ENCODE measurements around the gene PHACTR1. TPM values are rescaled to one million over a fixed set of nuclear protein-coding genes. Genes with fewer than 3 reads are reported as not detected.

The PHACTR1 gene
- total RNA-seq, 6 experiments from 2014 or later, result 0.20 to 3.5 (median 0.93) TPM

GRCh38 chr6:13253272-13253671 is 536.7 kb downstream of the PHACTR1 start:
- Histone ChIP-seq H3K9me3 (peaks cover 0 to 9% (median 0%) of the 10 kb centered on the region in 4 donors), H3K27ac (no peak overlapping the region), H3K27me3 (no peaks in the 10 kb centered on the region), H3K4me3 (no peak overlapping the region), H3K36me3 (no peaks in the 10 kb centered on the region), H3K4me1 (peaks cover 0 to 8% (median 0%) of the 10 kb centered on the region in 4 donors)
- TF ChIP-seq POLR2A (IDR thresholded peaks at IDR 0.05), result no peak
- TF ChIP-seq CTCF (IDR thresholded peaks at IDR 0.05), result no peak
- ATAC-seq (no peak), DNase-seq (no peak)
- WGBS (ENCODE audit: insufficient coverage, low coverage, low lambda C conversion rate, missing lambda C conversion rate), result 86% methylated on average over 1 of the region's 1 CpG
- intact Hi-C loops (cut with DNase I), result no loop called here

- ATAC-seq, result peak; percentile 77 to 95 (median 89)
- WGBS (ENCODE audit: insufficient coverage, low coverage, low lambda C conversion rate, missing lambda C conversion rate), result 58% methylated on average over 2 of the region's 2 CpGs
- H3K36me3 ChIP-seq, result no peaks in the 10 kb centered on the region
- TF ChIP-seq POLR2A (IDR thresholded peaks at IDR 0.05) (no peak), CTCF (IDR thresholded peaks at IDR 0.05) (no peak)
- peak overlapping the region in 2 of 3 donors; percentile 37 to 49 for H3K27ac ChIP-seq
- H3K4me3 ChIP-seq, result no peak overlapping the region
- peaks cover 0 to 8% (median 0%) of the 10 kb centered on the region in 4 donors for H3K4me1 ChIP-seq
- DNase-seq, result peak in 1 of 3 donors; percentile 68
- H3K27me3 ChIP-seq, result no peaks in the 10 kb centered on the region
- intact Hi-C loops (cut with DNase I), result no loop called here
- H3K9me3 ChIP-seq, result peaks cover 0 to 9% (median 0%) of the 10 kb centered on the region in 4 donors
Observed at GRCh38 chr6:13256266-13257001, 539.9 kb downstream of the PHACTR1 start.

GRCh38 chr6:13259393-13259792 is 542.8 kb downstream of the PHACTR1 start:
- no peak overlapping the region for H3K27ac ChIP-seq
- DNase-seq (no peak), ATAC-seq (no peak)
- TF ChIP-seq CTCF (IDR thresholded peaks at IDR 0.05) (no peak), POLR2A (IDR thresholded peaks at IDR 0.05) (no peak)
- peaks cover 0 to 8% (median 0%) of the 10 kb centered on the region in 4 donors for H3K4me1 ChIP-seq
- no peaks in the 10 kb centered on the region for H3K27me3 ChIP-seq
- no peaks in the 10 kb centered on the region for H3K36me3 ChIP-seq
- 88% methylated on average over 3 of the region's 3 CpGs for WGBS (ENCODE audit: insufficient coverage, low coverage, low lambda C conversion rate, missing lambda C conversion rate)
- no peak overlapping the region for H3K4me3 ChIP-seq
- intact Hi-C loops (cut with DNase I), result no loop called here
- H3K9me3 ChIP-seq, result peaks cover 0 to 9% (median 0%) of the 10 kb centered on the region in 4 donors

- ATAC-seq (no peak), DNase-seq (no peak)
- peaks cover 0 to 8% (median 0%) of the 10 kb centered on the region in 4 donors for H3K4me1 ChIP-seq
- no peak overlapping the region for H3K27ac ChIP-seq
- no peaks in the 10 kb centered on the region for H3K27me3 ChIP-seq
- TF ChIP-seq POLR2A (IDR thresholded peaks at IDR 0.05) (no peak), CTCF (IDR thresholded peaks at IDR 0.05) (no peak)
- H3K4me3 ChIP-seq, result no peak overlapping the region
- intact Hi-C loops (cut with DNase I), result no loop called here
- WGBS (ENCODE audit: insufficient coverage, low coverage, low lambda C conversion rate, missing lambda C conversion rate), result 86% methylated on average over 7 of the region's 7 CpGs
- peaks cover 0 to 9% (median 0%) of the 10 kb centered on the region in 4 donors for H3K9me3 ChIP-seq
- H3K36me3 ChIP-seq, result no peaks in the 10 kb centered on the region
Observed at GRCh38 chr6:13260101-13260598, 543.6 kb downstream of the PHACTR1 start.
